Heart left ventricle (tissue), 13 donors: ENCODE measurements around the gene ALCAM.

Source experiments
- CTCF ChIP-seq, 12 donors: fragments of 200-600 bp; sonication (generic) in 4 of 12; IDR thresholded peaks; one replicate each; pipeline versions ENCODE4 v1.5.0 to v1.8.0; 2018 to 2022; ENCODE audit warnings: antibody characterized with exemption in 12 of 12, mild to moderate bottlenecking in 5 of 12
- POLR2A ChIP-seq, 2 donors: fragments of 450-650 bp; IDR thresholded peaks; one replicate each; pipeline ENCODE4 v1.6.1; 2017; ENCODE audit warnings: antibody characterized with exemption in 2 of 2, mild to moderate bottlenecking in 2 of 2, moderate library complexity in 2 of 2
- donor health status: ischemic (EF 13 %, LVEDD 7.1; RV severe dilation, severe dysfunction).
- donor health status: DM: no; HTN: yes; CAD: no.
- donor health status: DM: no; HTN: no; CAD: no.
- donor health status: ischemic (EF 25% LVEDD 6.9; RV normal size, moderate dysfunction).
- donor health status: ischemic (EF 25% LVEDD 5.7; RV mildly dilated, moderate dysfunction).
- donor health status: ischemic (EF 35%, LVEDD 5.7; RV mildly dilated, moderate dysfunction).
- donor health status: nonischemic (EF 11% LVEDD 7.7; RV severe dilation, severe dysfunction).
- donor health status: DM: yes; HTN: yes; CAD: no.
- donor health status: PGD.
- donor health status: ischemic (EF 29% LVEDD 5.4; RV normal size, mild dysfunction).
- donor health status: nonischemic (EF 23%, LVEDD 6.1; RV moderate dilation, normal function).

DNA sequence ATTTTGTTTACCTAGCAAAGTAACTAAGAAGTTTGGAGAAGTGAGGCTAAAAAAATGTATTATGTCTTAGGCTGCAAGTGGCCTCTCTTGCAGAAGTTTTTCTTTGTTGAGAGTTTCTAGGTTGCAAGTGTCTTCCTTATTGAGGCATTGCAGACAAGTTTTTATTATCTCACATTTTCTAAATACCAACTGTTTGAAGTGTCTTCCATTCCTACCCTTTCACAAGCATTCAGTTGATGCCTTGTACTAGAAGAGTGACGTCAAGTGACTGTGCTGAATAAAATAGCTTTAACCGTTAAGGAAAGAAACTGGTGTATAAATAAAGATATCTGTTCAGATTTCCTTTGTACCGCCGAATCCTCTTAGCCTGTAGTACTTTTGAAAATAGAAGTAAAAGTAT lies 123.3 kb downstream of the ALCAM start:
- no peak for TF ChIP-seq CTCF (IDR thresholded peaks at IDR 0.05)
- TF ChIP-seq POLR2A (IDR thresholded peaks at IDR 0.05): no peak
